ENCODE results near the gene VWA5B2.

The VWA5B2 gene

GRCh38 chr3:184241141-184241446 is 11.7 kb downstream of the VWA5B2 start:
- DNase-seq (ENCODE audit: low read depth): no peak
- TF ChIP-seq, protein P1, sequence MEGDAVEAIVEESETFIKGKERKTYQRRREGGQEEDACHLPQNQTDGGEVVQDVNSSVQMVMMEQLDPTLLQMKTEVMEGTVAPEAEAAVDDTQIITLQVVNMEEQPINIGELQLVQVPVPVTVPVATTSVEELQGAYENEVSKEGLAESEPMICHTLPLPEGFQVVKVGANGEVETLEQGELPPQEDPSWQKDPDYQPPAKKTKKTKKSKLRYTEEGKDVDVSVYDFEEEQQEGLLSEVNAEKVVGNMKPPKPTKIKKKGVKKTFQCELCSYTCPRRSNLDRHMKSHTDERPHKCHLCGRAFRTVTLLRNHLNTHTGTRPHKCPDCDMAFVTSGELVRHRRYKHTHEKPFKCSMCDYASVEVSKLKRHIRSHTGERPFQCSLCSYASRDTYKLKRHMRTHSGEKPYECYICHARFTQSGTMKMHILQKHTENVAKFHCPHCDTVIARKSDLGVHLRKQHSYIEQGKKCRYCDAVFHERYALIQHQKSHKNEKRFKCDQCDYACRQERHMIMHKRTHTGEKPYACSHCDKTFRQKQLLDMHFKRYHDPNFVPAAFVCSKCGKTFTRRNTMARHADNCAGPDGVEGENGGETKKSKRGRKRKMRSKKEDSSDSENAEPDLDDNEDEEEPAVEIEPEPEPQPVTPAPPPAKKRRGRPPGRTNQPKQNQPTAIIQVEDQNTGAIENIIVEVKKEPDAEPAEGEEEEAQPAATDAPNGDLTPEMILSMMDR (conservative IDR thresholded peaks at IDR 0.05; ENCODE audit: low read length): no peak
- no peak overlapping the region for H3K4me3 ChIP-seq (ENCODE audit: low read length)

DNA sequence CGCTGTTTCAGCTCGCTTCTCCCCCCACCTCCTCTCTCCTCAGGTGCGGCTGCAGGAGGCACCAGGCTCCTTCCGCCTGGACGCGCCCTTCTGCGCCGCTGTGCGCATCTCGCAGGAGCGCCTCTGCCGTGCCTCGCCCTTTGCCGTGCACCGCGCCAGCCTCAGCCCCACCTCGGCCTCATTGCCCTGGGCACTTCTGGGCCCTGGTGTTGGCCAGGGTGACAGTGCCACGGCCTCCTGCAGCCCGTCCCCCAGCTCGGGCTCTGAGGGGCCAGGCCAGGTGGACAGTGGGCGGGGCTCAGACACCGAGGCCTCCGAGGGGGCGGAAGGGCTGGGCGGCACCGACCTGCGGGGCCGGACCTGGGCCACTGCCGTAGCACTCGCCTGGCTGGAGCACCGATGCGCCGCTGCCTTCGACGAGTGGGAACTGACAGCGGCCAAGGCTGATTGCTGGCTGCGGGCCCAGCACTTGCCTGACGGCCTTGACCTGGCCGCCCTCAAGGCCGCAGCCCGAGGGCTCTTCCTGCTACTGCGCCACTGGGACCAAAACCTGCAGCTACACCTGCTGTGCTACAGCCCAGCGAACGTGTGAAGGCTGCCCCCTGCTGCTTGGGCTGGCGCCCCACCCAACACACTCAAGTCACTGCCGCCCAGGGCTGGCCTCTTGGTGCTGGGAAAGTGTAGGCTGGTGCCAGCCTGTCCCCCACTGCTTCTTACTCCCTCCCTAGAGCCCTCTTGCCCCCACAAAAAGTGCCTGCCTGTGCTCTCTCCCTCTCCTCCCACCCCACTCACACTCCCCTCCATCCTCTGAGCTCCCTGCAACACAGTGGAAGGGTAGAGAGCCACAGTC is 12.3 kb downstream of the VWA5B2 start:
- no peak overlapping the region for H3K4me3 ChIP-seq (ENCODE audit: low read length)
- TF ChIP-seq, protein P1 (conservative IDR thresholded peaks at IDR 0.05; ENCODE audit: low read length): peak; percentile 41
- DNase-seq (ENCODE audit: low read depth): no peak

- DNase-seq (ENCODE audit: low read depth): no peak
- TF ChIP-seq, protein P1 (conservative IDR thresholded peaks at IDR 0.05; ENCODE audit: low read length): no peak
- H3K4me3 ChIP-seq (ENCODE audit: low read length): no peak overlapping the region
These were observed 12.9 kb downstream of the VWA5B2 start for GRCh38 chr3:184242297-184242685.

DNA sequence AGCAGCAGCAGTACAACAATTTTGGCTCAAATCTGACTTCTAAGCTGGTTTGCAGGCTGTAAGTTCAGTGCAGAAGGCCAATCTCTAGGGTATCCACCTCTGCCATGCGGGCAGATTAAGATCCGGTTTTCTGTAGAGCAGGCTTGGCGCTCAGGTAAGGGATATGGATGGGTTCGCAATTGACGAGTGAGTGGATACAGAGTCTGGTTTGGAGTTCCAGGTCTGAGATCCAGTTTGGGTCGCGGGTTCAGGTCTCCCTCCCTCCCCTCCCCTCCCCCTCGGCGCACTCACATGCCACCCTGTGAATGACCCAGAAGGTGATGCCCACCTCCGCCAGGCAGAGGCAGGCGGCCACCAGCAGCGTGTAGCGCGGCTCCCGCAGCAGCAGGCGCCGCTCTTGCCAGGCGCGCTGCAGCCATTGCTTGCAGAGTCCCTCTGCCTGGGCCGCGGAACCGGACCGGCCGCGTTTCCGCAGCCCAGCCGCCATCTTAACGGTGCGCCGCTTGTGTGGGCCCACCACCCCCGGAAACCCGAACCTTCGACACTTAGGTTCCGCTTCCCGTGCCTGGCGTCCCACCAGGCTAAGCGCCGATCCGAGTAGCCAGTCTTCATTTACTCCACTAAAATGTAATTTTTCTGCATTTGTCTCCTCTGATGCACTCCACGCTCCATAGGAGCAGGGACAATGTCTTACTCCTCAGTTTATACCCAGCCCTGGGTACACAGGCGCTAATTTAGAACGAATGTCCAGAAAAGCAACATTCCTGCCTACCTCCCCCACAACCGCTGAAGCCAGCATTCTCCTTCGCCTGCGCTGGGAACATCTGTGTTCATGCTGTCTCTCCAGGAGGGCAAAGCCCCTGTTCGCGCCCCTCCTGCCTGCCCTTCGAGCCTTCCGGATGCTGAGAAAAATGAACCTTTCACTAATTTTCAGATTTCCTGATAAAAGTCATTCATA is 19.3 kb downstream of the VWA5B2 start, which contains the start of gene ALG3:
ALG3 (minus strand) TSS at position 509 of the 958 bp plus-strand sequence; CDS start at position 487, 22 bp downstream.
- TF ChIP-seq, protein P1 (conservative IDR thresholded peaks at IDR 0.05; ENCODE audit: low read length): no peak
- H3K4me3 ChIP-seq (ENCODE audit: low read length): peak within 1 kb of the TSS; percentile 100
- peak; percentile 88 for DNase-seq (ENCODE audit: low read depth)

DNA sequence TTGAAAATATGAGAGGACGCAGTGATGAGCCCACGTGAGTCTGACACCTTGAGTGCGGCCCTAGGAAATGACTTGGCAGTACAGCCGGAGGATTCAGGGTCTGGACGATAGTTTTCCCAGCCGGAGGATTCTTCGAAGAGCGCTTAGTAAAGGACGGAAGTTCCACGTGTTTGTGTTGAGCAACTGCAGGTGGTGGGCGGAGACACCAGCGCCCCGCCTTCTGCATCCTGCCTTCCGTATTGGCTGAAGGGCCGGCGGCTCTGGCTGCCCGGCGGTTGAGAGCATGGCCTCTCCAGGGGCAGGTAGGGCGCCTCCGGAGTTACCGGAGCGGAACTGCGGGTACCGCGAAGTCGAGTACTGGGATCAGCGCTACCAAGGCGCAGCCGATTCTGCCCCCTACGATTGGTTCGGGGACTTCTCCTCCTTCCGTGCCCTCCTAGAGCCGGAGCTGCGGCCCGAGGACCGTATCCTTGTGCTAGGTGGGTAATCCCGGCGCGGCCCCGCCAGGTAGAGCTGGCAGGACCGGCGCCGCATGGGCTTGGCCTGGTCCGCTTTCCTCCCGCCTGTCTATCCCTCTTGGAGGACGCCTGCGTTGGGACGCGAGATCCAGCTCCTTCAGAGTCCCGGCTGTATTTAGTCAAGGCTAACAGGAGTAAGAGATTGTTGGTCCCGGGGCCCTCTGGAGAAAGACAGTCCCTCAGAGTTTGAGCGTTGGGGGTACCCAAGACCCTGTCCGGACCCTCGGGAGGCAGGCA is 20.2 kb downstream of the VWA5B2 start, which contains the start of gene EEF1AKMT4:
EEF1AKMT4 (plus strand) TSS at position 261 of the 755 bp plus-strand sequence; CDS start at position 284, 23 bp downstream.
- DNase-seq (ENCODE audit: low read depth): peak; percentile 98
- TF ChIP-seq, protein P1 (conservative IDR thresholded peaks at IDR 0.05; ENCODE audit: low read length): peak; percentile 45
- peak within 1 kb of the TSS; percentile 100 for H3K4me3 ChIP-seq (ENCODE audit: low read length)

DNA sequence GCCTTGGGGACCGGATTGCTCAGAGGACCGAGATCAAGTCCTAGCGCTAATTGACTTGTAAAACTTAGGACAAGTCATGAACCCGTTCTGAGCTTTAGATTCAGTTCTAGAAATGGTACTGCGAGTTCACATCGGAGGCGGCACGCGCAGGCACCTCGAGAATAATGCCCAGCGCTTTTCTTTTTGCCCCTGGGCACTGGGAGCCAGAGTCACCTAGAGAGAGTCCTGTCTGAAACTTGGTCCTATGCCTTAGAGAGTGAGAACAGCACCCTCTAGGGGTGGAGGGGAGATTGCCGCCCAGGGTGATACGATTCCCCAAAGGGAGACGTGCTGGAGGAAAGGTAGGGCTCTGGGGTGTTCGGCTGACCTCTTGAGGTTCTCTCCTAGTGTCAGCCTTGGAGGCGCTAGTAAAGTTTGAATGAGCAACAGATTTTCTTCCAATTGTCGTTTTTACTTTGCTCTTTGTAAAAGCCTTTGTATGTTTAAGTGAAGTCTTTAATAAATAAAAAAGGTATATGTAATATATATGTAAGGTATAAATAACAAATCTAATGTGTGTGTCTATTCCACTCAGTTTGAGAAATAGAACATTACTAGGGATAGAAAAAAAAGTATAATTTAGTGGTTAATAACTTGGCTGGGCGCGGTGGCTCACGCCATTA is 20.9 kb downstream of the VWA5B2 start:
- DNase-seq (ENCODE audit: low read depth): peak; percentile 84
- H3K4me3 ChIP-seq (ENCODE audit: low read length): peak overlapping the region; percentile 100
- TF ChIP-seq, protein P1 (conservative IDR thresholded peaks at IDR 0.05; ENCODE audit: low read length): peak; percentile 98
